Left renal pelvis (tissue), 4 donors: Measurements from ENCODE around the gene LRRK1. TPM values are rescaled to one million over a fixed set of nuclear protein-coding genes. Genes with fewer than 3 reads are reported as not detected.

Experiments
- DNase-seq, 4 donors: peaks; one replicate each; pipeline ENCODE4 v3.0.0-alpha.2; 2013; ENCODE audit warnings: low read depth in 4 of 4, low spot score in 3 of 4
- polyA plus RNA-seq, 4 donors: library from polyadenylated mRNA; unstranded; fragments of 120-200 nt; gene quantifications; one replicate each; pipeline ENCODE4 v1.2.1, GENCODE V29; 2013; ENCODE audit not compliant: insufficient read length in 4 of 4

Gene LRRK1
- polyA plus RNA-seq, 4 donors, result 2.3 to 6.6 (median 4.0) TPM

GRCh38 chr15:101035611-101036010 lies 116.5 kb downstream of the LRRK1 start:
- DNase-seq, result no peak

- DNase-seq, result no peak
Measured at GRCh38 chr15:101036189-101036588, 117.0 kb downstream of the LRRK1 start.

DNA sequence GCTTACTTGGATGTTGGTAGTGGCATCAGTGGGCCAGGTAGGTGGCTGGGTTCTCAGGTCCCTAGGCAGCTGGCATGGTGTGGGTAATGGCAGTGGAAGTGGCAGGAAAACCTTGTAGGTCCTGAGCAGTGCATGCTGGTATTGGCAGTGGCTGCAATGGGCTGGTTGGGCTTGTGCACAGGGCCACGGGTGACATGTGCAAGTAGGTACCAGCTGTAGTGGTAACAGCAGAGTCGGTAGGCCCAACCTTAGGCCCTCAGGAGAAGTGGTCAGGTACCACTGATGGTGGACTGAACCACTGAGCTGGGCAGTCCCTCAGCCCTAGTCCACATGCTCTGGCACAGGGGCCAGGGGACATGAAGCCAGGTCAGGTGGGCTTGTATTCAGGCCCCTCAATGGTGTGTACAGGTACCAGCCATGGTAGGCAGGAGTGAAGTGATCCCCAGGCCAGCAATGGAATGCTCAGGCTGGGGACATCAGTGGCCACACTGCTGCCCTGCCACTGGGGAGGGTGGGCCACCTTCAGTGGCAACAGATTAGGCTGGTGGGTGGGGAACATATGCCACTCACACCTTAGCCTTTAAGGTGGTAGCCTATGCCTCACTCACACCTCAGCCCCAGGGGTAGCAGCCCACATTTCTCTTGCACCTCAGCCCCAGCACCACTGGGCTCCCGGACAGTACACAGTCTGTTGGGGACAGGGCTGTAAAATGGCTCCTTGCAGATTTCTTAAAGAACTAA lies 118.1 kb downstream of the LRRK1 start:
- no peak for DNase-seq

DNA sequence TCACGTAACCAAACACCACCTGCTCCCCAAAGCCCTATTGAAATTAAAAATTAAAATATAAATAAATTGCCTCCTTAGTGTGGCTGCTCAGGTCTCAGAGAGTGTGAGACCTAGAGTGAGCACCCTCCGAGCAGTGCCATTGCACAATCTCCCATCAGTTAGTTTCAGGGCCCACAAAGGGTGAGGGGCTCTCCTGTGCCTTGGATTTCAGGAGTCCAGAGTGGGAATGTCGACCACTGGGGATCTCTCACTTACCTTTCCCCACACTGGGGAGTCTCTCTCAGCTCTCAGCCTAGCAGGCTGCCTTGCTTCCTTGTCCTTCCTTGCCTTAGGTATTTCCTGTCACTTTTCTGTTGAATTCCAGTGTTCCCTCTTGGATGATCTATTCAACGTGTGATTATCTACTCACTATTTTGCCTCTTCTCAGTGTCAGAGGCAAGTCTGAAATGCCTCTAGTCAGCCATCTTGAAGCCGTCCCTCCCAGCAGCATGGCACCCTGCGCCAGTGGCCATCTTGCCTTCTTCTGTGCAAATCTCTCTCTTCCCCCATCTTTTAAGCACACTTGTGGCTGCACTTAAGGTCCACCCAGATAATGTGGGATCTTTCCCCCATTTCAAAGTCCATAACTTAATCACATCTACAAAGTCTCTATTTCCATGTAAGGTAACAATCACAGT lies 119.3 kb downstream of the LRRK1 start:
- DNase-seq, result no peak

GRCh38 chr15:101039461-101039860 lies 120.3 kb downstream of the LRRK1 start:
- no peak for DNase-seq

- DNase-seq, result no peak
Measured at GRCh38 chr15:101042320-101042719, 123.2 kb downstream of the LRRK1 start.

DNA sequence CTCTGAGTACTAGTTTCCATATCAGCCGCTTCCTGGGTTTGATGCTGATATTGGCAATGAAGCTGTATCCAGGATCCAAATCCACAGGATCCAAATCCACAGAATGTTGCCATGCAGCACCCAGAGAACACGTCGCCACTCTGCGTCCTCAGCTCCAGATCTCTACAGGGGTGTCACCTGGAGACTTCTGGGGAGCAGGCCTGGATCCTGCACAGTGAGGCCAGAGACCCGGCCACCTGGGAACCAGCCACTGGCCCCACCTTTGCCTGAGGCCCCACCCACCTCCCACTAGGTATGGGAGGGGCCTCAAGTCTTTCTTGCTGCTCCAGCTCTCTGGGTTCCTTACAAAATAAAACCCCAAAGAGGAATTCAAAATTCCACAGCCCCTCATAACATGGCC lies 123.9 kb downstream of the LRRK1 start:
- DNase-seq, result no peak

GRCh38 chr15:101043911-101044624 lies 124.9 kb downstream of the LRRK1 start:
- no peak for DNase-seq

DNA sequence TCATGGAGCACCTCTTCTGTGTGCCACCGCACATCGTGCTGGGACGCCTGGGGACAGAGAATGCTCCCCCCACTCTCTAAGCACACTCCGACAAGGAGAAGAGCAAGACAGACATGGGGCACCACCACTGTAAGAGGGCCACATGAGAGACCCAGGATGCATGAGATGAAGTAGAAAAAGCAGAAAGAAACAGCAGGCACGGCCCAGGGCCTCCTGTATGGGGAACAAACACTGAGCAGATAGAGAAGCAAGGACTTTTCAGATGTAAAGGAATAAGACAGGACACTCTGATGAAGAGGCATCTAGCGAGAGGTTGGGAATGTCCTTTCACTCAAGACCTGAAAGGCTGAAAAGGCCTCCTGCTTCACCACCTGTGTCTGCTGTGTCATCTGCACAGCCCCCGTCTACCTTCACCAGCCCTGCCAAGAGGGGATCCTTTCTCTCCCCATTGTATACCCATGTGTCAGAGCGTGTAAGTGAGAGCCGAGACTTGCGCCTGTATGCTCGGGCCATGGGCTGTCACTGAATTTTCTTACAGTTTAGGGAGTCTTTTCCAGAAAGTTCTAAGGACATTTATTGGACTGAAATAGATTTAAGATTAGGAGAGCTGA lies 125.6 kb downstream of the LRRK1 start:
- DNase-seq, result no peak

DNA sequence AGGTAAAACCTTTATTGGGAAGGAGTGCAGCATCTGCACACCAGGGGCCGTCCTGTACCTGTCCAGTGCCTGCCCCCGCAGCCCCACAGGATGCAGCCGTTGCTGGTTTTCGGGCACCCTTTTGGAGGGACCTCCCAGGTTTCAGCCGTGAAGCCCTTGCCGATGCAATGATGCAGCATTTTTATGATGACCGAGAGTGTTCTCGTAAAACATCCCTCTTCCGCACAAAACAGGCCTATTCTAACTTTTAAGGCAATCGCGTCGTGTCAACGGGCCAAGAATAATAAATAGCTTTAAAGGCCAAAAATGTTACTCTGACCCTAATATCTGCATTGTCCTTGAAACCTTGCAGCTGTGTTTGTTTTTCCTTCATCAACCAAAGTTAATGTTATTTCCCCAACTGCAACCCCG lies 126.1 kb downstream of the LRRK1 start:
- DNase-seq, result peak in 3 of 4 donors; percentile 66 to 82 (median 79)

- DNase-seq, result no peak
Measured at GRCh38 chr15:101045835-101046691, 126.9 kb downstream of the LRRK1 start.

- DNase-seq, result no peak
Measured at GRCh38 chr15:101046826-101047225, 127.7 kb downstream of the LRRK1 start.

DNA sequence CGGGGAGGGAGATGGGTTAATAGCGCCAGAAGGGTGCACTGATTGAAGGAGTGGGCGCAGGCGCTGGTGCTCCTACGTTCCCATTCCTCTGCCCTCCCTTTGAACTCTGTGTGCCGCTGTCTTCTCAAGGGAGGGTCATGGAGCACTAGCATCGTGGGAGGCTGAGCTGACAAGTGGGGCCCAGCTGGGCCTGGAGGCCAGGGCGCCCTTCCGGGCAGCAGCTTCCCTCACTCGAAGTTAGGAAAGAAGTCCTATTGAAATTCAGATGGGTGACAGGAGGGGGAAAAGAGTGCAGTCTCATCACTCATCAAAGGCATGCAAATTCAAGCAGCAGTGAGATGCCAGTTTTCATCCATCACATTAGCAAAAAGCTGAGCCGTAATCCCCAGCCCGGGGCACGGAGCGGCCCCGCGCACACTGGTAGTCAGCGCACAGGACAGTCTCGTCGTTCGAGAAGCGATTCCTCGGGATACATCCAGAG lies 128.2 kb downstream of the LRRK1 start:
- DNase-seq, result no peak

DNA sequence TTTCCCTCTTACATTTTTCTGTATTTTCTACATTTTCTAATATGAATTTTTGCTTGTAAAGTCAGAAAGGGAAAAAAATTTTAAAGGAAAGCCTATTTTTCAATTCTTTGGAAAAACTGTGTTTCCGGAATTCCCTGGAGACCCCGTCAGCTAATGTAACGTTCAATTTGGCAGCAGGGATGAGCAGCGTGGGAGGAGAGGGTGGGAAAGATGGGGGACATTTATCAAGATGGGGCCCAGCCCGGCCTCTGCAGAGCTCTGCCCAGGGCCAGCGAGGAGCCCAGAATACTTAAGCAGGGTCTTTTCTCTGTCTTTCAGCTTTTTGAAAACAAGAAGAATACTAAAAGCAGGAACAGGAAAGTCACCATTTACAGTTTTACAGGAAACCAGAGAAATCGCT lies 129.0 kb downstream of the LRRK1 start:
- DNase-seq, result no peak

DNA sequence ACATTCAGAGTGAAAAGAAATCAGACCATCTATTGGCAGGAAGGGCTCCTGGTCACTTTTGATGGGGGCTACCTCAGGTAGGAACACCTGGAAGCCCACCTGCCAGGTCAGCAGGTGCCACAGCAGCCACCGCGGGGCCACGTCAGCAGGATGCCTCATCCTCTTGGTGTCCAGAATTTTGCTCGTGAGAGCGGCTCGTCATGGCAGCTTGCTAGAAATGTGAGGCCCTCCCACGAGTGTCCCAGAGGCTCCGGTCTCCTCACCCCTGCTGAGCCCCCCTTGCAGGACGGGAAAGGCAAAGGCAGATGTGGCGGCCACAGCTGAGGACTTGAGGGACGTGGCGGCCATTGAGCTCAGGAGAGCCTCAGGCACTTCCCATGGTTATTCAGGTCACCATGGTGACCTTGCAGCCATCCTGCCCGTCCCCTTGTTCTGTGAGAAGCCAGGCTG lies 129.4 kb downstream of the LRRK1 start:
- DNase-seq, result no peak

- no peak for DNase-seq
Measured at GRCh38 chr15:101049282-101049681, 130.1 kb downstream of the LRRK1 start.

DNA sequence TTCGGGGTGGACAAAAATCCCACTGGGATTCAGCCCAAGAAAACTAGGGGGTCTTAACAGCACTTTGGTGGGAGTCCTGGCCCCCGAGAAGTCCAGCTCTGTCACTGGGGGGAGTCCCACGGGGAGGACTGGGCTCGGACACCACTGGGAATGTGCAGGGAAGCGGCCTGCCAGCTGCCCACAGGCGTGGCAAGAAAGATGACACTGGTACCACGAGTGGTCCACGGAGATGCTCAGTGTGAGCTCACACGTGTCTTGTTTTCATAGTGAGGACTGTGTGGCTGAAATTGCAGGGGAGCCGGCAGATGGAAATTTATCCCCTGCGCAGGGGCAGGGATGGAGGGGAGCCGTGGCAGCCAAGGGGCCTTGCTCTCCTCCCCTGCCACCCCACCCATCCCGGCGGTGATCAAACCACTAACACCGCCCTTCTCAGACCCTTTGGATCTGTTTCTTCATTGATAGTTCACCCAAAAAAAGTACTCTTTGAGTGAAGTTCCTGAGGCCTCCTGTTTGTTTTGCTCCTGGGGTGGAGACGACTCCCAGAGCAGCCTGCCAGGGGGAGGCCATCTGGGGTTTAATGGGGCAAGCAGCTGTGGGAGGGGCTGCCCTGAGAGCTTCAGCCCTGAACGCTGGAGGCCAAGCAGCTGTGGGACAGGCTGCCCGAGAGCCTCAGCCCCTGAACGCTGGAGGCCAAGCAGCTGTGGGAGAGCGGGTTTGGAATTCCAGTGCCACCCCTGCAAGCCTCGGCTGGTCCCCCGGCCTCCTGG lies 130.9 kb downstream of the LRRK1 start:
- DNase-seq, result no peak

GRCh38 chr15:101050623-101051290 lies 131.6 kb downstream of the LRRK1 start:
- DNase-seq, result no peak
